Measurements from ENCODE around the gene CMSS1.

- no peak for TF ChIP-seq ELF1 (IDR thresholded peaks at IDR 0.05; ENCODE audit: borderline replicate concordance, low read depth)
- TF ChIP-seq, protein P1, sequence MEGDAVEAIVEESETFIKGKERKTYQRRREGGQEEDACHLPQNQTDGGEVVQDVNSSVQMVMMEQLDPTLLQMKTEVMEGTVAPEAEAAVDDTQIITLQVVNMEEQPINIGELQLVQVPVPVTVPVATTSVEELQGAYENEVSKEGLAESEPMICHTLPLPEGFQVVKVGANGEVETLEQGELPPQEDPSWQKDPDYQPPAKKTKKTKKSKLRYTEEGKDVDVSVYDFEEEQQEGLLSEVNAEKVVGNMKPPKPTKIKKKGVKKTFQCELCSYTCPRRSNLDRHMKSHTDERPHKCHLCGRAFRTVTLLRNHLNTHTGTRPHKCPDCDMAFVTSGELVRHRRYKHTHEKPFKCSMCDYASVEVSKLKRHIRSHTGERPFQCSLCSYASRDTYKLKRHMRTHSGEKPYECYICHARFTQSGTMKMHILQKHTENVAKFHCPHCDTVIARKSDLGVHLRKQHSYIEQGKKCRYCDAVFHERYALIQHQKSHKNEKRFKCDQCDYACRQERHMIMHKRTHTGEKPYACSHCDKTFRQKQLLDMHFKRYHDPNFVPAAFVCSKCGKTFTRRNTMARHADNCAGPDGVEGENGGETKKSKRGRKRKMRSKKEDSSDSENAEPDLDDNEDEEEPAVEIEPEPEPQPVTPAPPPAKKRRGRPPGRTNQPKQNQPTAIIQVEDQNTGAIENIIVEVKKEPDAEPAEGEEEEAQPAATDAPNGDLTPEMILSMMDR (IDR thresholded peaks at IDR 0.05 in 2 of 3, conservative IDR thresholded peaks at IDR 0.05 in 1 of 3; ENCODE audit: borderline replicate concordance in 1 of 3, insufficient read depth in 1 of 3, low read depth in 2 of 3, low read length in 2 of 3), result no peak
- no peak for TF ChIP-seq EZH2 (IDR thresholded peaks at IDR 0.05)
- TF ChIP-seq YY1 (IDR thresholded peaks at IDR 0.05; ENCODE audit: extremely low read depth, insufficient replicate concordance, low read depth, low read length), result no peak
- TF ChIP-seq EGR1 (IDR thresholded peaks at IDR 0.05; ENCODE audit: low read depth), result no peak
- no peak for TF ChIP-seq CBX3 (IDR thresholded peaks at IDR 0.05; ENCODE audit: low read depth)
- TF ChIP-seq, protein P2, sequence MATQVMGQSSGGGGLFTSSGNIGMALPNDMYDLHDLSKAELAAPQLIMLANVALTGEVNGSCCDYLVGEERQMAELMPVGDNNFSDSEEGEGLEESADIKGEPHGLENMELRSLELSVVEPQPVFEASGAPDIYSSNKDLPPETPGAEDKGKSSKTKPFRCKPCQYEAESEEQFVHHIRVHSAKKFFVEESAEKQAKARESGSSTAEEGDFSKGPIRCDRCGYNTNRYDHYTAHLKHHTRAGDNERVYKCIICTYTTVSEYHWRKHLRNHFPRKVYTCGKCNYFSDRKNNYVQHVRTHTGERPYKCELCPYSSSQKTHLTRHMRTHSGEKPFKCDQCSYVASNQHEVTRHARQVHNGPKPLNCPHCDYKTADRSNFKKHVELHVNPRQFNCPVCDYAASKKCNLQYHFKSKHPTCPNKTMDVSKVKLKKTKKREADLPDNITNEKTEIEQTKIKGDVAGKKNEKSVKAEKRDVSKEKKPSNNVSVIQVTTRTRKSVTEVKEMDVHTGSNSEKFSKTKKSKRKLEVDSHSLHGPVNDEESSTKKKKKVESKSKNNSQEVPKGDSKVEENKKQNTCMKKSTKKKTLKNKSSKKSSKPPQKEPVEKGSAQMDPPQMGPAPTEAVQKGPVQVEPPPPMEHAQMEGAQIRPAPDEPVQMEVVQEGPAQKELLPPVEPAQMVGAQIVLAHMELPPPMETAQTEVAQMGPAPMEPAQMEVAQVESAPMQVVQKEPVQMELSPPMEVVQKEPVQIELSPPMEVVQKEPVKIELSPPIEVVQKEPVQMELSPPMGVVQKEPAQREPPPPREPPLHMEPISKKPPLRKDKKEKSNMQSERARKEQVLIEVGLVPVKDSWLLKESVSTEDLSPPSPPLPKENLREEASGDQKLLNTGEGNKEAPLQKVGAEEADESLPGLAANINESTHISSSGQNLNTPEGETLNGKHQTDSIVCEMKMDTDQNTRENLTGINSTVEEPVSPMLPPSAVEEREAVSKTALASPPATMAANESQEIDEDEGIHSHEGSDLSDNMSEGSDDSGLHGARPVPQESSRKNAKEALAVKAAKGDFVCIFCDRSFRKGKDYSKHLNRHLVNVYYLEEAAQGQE (IDR thresholded peaks at IDR 0.05; ENCODE audit: low read depth), result no peak
- TF ChIP-seq POLR2A (IDR thresholded peaks at IDR 0.05; ENCODE audit: borderline replicate concordance, extremely low read depth, insufficient read depth, insufficient read length), result no peak
- no peak for TF ChIP-seq ZNF274 (IDR thresholded peaks at IDR 0.05; ENCODE audit: low read depth, low read length)
- no peak for TF ChIP-seq TCF7L2 (IDR thresholded peaks at IDR 0.05; ENCODE audit: borderline replicate concordance, extremely low read depth, insufficient read depth, insufficient read length)
These were observed 67.4 kb downstream of the CMSS1 start for GRCh38 chr3:99885085-99885484.
